HG03457 (cell line): ENCODE data around the gene UNC5B.

Source experiments
- ATAC-seq: cut with Tn5 transposase; IDR thresholded peaks from one replicate; pipeline ENCODE4 v1.9.1; 2021; ENCODE audit warnings: moderate number of reproducible peaks; ENCODE audit not compliant: unreplicated experiment

Gene UNC5B

DNA sequence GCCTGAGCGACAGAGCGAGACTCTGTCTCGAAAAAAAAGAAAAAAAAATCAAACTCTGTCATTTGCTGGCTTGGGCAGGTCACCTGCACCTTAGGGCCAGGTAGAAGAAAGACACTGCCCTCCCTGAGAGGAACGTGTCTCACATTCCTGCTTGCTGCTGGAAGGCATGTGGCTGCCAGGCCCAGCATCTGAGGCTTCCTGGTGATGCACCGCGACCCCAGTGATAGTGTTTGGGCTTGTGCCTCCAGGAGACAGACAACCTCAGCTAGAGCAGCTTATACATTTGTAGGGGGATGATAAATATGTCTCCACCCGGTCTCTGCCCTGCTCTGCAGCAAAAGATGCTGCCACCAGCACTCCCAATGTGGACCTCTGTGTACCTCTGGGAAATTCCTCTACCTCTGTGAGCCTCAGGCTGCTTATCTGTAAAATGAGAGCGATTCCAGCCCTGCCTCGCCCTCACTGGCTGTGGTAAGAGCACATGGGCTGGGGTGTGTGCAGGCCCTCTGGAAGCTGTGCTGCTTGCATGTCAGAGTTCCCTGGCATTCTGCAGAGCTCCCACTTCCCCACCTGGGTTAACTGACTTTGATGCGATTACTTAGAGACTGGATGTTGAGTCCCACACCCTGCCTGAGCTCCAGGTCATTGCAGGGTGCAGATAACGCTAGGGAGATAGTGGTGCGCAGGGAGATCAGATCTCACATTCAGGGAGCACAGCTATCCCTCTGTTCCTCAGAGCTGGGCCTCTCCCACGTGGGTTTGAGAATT, 126.5 kb downstream of the UNC5B start:
- no peak for ATAC-seq

- no peak for ATAC-seq
Measured at GRCh38 chr10:71339796-71340589, 127.6 kb downstream of the UNC5B start.

DNA sequence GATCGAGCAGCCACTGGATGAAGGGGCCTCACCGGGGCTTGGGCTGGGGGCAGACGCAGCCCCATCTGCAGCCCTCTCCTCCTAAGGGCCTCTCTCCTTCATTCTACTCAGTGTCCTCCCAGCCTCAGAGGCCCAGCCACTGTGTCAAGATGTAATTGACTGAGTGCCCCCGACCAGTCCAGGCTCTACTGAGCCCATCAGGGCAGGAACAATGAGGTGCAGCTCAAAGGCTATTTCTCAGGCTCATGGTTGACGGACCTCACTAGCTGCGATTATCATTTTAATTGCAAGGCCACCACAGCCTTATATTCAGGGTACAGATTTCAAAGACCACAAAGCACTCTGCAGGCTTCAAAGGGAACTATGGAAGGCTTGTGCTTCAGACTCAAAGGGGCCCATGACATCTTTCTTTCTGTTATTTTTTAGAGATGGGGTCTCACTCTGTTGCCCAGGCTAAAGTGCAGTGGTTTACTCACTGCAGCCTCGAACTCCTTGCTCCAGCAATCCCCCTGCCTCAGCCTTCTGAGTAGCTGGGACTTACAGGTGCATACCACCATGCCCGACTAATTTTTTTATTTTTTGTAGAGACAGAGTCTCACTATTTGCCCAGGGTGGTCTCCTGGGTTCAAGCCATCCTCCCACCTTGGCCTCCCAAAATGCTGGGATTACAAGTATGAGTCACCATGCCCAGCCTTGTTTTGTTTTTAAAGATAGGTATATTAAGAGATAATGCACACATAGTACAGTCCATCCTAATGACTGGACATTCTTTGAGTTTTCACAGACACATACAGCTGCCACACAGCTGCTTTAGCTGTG, 130.4 kb downstream of the UNC5B start:
- ATAC-seq: no peak

- ATAC-seq: no peak
Measured at GRCh38 chr10:71343392-71343773, 131.0 kb downstream of the UNC5B start.

GRCh38 chr10:71344154-71344925, 132.0 kb downstream of the UNC5B start:
- ATAC-seq: no peak

- no peak for ATAC-seq
Measured at GRCh38 chr10:71344993-71345480, 132.7 kb downstream of the UNC5B start.

- ATAC-seq: no peak
Measured at GRCh38 chr10:71345694-71346093, 133.3 kb downstream of the UNC5B start.

GRCh38 chr10:71346731-71347130, 134.4 kb downstream of the UNC5B start:
- no peak for ATAC-seq

DNA sequence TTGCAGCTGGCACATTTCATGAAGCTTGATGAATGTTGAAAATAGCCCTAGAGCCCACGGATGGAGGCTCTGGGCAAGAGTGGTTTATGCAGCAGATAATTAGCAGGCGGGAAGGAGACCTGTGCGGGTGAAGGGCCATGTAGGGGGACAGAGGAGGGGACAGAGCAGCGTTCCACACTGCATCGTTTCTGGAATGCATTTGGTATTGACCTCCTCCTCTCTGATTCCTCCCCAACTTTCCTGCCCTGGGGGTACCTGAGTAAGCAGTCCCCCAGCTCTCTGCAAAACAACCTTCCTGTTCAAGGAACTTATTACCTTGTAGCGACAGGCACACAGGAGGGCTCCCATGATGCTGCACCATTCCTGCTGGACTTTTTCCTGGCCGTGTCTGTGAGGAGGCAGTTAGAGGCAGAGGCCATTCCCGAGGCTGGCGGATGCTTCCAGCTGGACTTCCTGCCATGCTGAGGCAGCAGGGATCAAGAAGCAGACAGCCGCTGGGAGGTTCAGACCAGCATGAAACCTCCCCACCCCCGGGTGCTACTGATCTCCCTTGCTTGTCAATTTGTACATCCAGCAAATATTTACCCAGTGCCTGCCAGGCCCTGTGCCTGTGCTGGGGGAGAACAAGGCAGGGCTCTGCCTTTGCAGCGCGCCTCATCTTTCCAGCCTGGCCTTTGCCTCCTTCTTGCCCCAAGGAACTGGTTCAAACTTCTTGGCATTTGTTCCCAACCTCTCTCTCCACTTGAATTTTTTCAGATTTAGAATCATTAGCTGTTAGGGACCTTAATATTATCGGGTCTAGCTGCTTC, 135.4 kb downstream of the UNC5B start:
- ATAC-seq: no peak

- no peak for ATAC-seq
Measured at GRCh38 chr10:71348850-71349249, 136.5 kb downstream of the UNC5B start.

GRCh38 chr10:71349406-71349805, 137.0 kb downstream of the UNC5B start:
- ATAC-seq: no peak

DNA sequence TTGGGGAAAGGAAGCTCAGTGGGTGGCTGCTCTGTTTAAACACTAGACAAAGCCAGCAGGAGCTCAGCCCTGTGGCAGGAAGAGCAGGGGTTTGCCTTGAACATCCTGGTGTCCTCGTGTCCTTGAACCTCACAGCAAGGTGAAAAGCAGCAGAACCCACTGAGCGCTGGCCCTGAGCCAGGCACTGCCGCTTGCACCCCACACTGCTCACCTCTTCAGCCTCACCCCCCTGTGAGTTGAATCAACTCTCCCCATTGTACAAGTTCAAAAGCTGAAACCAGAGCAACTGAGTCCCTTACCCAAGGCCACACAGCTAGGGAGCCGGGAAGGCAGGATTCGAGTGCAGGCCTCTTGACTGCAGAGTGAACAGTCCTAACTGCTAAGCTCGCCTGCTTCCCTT, 138.7 kb downstream of the UNC5B start:
- ATAC-seq: no peak

DNA sequence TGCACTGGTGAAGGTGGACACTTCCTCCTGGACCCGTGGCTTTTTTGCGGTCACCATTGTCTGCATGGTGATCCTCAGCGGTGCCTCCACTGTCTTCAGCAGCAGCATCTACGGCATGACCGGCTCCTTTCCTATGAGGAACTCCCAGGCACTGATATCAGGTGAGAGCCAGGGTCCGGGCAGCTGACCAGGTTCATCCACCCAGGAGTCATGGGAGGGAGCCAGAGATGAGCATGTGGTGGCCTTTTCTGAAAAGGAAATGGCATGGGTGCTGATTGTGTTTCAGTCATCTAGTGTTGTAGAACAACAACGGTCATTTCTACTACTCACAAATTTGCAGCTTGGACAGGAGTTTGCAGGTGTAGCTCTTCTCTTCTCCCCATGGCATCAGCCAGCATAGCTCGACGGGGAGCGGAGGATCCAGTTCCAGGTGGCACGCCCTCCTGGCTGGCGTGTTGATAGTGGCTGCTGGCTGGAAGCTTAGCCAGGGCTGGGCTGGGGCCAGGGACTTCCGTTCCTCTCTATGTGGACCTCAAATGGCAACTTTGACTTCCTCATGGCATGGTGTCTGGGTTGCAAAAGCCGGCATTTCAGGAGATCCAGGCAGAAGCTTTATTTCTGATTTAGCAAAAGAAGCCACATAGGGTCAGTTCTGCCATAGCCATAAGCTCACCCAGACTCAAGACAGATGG, 139.4 kb downstream of the UNC5B start:
- no peak for ATAC-seq
